GM18868 (cell line): ENCODE results near the gene NKAIN4.

Experiments used
- ATAC-seq: cut with Tn5 transposase; IDR thresholded peaks from one replicate; pipeline ENCODE4 v1.9.1; 2021; ENCODE audit warnings: mild to moderate bottlenecking, moderate library complexity; ENCODE audit not compliant: unreplicated experiment

The NKAIN4 gene

DNA sequence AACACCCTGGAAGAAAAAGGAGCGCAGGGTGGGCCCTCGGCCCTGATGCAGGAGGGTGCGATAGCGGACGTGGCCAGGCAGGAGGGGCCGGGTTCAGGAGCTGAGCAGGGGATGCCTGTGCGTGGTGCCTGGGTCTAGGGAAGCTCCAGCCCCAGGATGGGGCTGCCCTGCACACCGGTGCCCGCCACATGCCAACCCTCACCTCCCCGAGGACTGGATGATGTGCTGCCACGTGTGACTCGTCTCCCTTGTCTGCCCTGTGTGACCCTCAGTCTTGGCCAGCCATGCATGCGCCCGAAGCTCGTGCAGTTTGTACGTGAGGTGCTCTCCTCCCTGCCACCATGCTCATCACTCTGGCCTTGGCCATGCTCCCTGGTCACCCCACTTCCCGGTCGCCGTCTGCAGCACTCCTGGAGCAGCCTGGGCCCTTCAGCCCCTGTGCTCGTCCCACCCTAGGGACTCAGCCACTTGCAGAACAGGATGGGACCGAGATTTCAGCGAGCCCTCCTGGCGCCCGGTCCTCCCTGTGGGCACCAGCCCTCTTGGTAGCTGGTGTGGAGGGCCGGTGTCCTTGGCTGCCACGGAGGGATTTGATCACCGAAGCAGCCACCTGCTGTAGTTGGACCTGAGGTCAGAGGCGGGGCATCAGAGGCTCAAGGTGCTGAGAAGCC lies 34.5 kb upstream of the NKAIN4 start:
- ATAC-seq: no peak

- ATAC-seq: no peak
Measured at GRCh38 chr20:63287697-63288580, 33.7 kb upstream of the NKAIN4 start.

GRCh38 chr20:63286781-63287696 lies 32.8 kb upstream of the NKAIN4 start:
- no peak for ATAC-seq

DNA sequence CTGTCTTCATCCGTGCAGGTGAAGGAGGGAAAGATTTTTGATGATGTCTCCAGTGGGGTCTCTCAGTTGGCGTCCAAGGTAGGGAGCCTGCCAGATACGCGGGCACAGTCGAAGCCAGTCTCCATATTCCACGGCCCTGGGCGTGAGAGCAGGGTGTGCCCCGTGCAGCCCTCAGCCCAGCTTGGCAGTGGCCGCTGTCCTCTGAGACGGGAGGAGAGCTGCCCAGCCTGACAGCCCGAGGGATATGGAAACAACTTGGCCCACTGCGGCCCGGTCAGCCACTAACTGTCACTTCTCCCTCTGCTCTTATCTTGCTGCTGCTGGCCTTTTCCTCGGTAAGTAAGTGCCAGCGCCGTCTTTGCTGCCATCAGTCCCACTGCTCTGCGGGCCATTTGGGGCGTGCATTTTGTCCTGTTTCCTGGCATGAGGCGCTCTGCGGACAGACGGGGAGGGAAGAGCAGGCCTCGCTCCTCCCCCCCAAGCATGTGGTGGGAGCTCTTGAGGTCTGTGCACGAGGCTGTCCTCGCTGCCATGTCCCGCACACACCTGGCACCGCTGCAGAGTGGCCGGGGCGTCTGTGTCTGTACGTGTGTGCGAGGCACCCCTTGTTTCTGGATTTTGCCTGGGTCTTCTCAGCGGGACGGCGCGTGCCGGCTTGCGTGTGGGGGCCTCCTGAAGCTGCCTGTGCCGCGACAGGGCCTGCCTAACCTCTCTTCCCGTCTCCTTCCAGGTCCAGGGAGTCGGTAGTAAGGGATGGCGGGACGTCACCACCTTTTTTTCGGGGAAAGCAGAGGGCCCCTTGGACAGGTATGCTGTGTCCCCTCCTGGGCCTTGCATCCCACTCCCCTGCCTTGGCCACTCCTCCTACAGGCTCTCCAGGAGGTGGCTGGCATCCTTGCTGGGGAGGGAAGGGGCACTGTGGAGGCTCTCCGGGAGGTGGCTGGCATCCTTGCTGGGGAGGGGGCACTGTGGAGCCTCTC lies 31.7 kb upstream of the NKAIN4 start:
- no peak for ATAC-seq

DNA sequence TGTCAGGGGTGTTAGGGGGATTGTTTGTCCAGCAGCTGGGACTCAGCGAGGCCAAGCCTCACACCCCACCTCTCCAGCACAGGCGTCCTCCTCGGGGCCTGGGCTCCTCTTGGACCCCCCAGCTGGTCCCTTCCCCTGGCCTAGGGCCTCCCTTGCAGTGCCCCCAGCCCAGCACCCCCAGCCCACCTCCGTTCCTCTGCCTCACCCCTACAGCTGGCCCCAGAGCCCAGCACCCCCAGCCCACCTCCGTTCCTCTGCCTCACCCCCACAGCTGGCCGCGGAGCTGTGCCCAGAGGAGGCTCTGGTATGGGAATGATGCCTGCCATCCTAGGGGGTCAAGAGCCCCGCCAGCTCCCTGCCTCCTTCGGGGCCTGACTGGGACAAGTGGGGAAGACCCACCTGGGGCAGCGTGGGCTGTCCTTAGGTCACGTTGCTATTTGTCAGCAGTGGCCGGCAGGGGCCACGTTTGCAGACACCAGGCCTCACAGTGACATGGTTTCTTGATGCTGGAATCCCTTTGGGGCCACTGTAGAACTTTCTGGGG lies 30.8 kb upstream of the NKAIN4 start:
- ATAC-seq: no peak

GRCh38 chr20:63284544-63284949 lies 30.3 kb upstream of the NKAIN4 start:
- no peak for ATAC-seq

- ATAC-seq: no peak
Measured at GRCh38 chr20:63284083-63284440, 29.8 kb upstream of the NKAIN4 start.

- ATAC-seq: no peak
Measured at GRCh38 chr20:63283397-63284082, 29.3 kb upstream of the NKAIN4 start.

GRCh38 chr20:63282946-63283345 lies 28.7 kb upstream of the NKAIN4 start:
- no peak for ATAC-seq

DNA sequence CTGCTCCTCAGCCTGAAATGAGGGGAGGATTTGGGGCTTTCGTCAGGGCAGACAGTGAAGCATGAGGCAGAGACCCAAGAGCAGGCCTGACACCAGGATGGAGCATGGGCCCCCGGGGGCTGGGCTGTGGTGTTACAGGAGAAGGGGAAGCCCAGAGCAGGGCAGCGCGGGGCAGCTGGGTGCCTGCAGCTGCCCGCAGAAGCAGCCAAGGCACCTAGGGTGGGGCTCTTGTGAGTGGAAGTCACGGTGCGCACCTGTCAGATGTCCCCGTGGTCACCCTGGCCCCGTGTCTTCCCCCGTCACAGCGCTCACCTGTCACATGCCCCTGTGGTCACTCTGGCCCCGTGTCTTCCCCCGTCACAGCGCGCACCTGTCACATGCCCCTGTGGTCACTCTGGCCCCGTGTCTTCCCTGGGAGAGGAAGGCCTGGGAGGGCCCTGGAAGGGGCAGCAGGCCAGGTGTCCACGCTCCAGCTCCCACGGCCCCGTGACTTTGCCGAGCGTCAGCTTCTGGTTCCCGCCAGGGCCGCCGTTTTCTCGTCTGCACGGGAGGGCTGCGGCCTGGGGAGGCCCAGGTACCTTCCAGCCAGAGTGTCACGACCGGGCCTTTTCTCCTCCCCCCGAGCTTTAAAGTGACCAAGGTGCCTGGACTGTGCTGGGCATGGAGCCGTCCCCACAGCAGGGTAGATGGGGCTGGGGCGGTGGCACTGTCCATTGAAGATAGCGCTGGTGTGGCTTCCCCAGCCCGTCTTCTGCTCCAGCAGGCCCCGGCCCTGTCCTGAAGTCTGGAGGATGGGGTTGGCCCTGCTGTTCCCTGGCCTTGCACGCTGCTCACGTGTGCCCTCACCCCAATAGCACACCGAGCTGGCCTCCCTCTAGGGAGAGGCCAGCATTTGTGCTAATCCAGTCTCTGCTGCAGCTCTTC lies 27.7 kb upstream of the NKAIN4 start:
- ATAC-seq: no peak

DNA sequence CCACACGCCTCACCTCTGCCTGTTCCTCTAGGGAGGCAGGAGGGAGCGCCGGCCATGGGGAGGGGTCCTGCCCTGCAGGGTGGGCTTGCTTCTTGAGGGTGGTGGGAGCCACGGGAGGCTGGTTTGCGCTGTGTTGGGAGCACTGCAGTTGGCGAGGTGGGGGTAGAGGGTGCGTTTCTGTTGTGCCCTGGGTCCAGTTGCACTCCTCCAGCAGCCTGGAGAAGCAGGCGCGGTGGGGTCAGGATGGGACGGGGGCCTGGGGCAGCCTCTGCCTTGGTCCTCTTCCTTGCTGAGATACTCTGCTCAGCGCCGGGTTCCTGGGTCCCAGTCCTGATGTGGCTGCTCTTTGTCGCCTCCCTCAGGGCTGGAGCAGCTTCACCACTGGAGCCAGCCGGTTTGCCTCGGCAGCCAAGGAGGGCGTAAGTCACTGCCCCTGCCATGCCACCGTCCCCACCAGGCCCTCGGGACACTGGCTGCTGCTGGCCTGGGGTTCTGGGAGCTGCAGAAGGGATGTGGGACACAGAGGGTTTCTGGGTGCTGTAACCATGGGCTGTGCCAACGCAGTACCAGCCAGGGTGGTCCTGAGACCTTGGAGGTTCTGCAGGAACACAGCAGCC lies 26.8 kb upstream of the NKAIN4 start:
- no peak for ATAC-seq

GRCh38 chr20:63280371-63280770 lies 26.1 kb upstream of the NKAIN4 start:
- ATAC-seq: no peak

DNA sequence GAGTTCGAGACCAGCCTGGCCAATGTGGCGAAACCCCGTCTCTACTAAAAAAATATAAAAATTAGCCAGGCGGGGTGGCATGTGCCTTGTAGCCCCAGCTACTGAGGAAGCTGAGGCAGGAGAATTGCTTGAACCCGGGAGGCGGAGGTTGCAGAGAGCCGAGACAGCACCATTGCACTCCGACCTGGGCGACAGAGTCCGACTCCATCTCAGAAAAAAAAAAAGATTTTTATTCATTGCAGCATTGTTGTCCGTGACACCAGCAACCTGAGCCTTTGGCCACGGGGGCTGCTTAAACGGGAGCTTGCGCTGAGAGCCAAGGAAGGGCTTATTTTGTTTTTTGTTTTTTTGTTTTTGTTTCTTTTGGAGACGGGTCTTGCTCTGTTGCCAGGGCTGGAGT lies 25.7 kb upstream of the NKAIN4 start:
- ATAC-seq: no peak

- no peak for ATAC-seq
Measured at GRCh38 chr20:63278661-63279060, 24.4 kb upstream of the NKAIN4 start.

DNA sequence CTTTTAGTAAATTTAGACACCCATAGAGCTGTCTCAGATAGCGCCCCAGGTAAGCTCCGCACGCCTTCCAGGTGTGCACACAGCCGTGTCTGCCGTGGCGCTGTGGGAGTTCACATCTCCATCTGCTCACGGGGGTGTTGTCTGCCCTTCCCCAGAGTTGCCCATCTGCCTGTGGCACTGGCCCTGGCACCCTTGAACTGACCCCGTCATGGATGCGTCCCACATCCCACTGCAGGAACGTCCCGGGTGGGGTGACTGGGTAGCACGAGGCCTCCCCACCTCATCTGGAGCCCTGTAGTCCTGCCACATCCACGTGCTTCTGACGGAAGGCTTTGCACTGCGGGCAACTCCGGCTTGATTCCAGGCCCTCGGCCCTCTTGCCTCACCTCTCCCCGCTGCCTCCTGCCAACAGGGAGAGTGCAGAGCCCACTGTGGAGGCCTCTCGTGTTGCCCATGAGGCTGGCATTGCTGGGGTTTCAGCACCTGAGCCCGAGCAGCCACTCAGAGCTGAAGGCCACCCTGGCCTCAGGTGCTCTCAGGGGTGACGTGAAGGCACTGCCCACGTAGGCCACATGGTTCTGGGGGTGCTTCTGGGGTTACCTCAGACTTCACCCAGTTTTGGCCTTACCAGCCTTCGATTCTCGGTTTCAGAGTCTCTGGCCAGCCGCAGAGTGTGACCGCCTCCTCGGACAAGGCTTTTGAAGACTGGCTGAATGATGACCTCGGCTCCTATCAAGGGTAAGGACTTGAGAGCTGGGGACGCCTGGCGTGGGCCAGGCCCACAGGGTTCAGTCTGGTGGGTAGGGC lies 23.4 kb upstream of the NKAIN4 start:
- no peak for ATAC-seq

GRCh38 chr20:63276956-63277355 lies 22.7 kb upstream of the NKAIN4 start:
- no peak for ATAC-seq

DNA sequence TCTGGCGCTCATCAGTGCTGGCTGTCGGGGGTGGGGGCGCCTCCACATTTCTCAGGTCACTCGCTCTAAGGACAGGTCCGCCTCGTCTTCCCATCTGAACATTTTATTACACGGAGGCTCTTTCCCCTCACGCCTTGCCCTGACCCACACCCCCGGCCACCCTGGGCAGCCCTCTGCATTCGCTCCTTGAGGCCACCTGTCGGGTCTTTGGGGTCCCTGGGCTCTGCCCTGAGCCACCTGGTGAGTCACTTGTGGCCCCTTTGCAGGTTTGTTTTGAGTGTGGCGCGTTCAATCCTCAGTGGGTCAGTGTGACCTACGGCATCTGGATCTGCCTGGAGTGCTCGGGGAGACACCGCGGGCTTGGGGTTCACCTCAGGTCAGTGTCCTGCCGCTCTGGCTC lies 21.6 kb upstream of the NKAIN4 start:
- no peak for ATAC-seq
